ENCODE measurements around the gene PABPC1L.
A peak's percentile ranks its signal among the peaks of the same experiment; 100 is the strongest.

PABPC1L gene

GRCh38 chr20:44886266-44886651, 23.6 kb upstream of the PABPC1L start:
- H2BK15ac ChIP-seq (ENCODE audit: low read length), result no peak overlapping the region
- H2AK5ac ChIP-seq (ENCODE audit: low read depth, low read length), result no peak overlapping the region
- H2AFZ ChIP-seq (ENCODE audit: low read length), result peak overlapping the region; percentile 93
- no peak overlapping the region for H4K91ac ChIP-seq (ENCODE audit: low read depth, low read length, poor library complexity)
- H3K79me1 ChIP-seq (ENCODE audit: low read depth, low read length), result peaks cover 7% of the 10 kb centered on the region
- H3K4me1 ChIP-seq (ENCODE audit: control insufficient read depth in 2 of 2, insufficient read depth in 1 of 2, low read depth in 1 of 2, low read length in 2 of 2), result peaks cover 8 to 12% of the 10 kb centered on the region in 2 donors
- no peak overlapping the region for H3K4ac ChIP-seq (ENCODE audit: low read length)
- no peak for DNase-seq (ENCODE audit: low spot score)
- no CpG with 5 or more reads among the region's 8 CpGs for WGBS, 2 donors (ENCODE audit: extremely low coverage in 2 of 2, insufficient read length in 2 of 2, insufficient replicate concordance in 1 of 2)
- H3K9ac ChIP-seq (ENCODE audit: low read depth, low read length, poor library complexity), result peak overlapping the region; percentile 96
- H2BK12ac ChIP-seq (ENCODE audit: low read length), result no peak overlapping the region
- peak overlapping the region; percentile 78 to 98 for H3K4me3 ChIP-seq (ENCODE audit: low read length in 2 of 2)
- H3K14ac ChIP-seq (ENCODE audit: low read length), result no peak overlapping the region
- no peaks in the 10 kb centered on the region for H3K27me3 ChIP-seq (ENCODE audit: control insufficient read depth in 3 of 3, insufficient read depth in 3 of 3, low read depth in 1 of 3, low read length in 3 of 3)
- H3K27ac ChIP-seq (replicated peaks; ENCODE audit: low read length), result no peak overlapping the region
- peaks cover 0 to 1% of the 10 kb centered on the region in 2 donors for H3K9me3 ChIP-seq (replicated peaks in 1 of 2; ENCODE audit: control insufficient read depth in 2 of 2, insufficient read depth in 1 of 2, low read depth in 1 of 2, low read length in 2 of 2)
- H2BK120ac ChIP-seq (ENCODE audit: low read depth, low read length), result no peak overlapping the region
- H3K18ac ChIP-seq (ENCODE audit: low read length), result no peak overlapping the region
- H2BK5ac ChIP-seq (ENCODE audit: low read length), result peak overlapping the region; percentile 45
- peak overlapping the region; percentile 99 for H3K23ac ChIP-seq (ENCODE audit: low read depth, low read length, poor library complexity)
- H4K8ac ChIP-seq (ENCODE audit: low read depth, low read length), result no peak overlapping the region
- H3K4me2 ChIP-seq (ENCODE audit: insufficient read depth, low read length, poor library complexity, severe bottlenecking), result peak overlapping the region; percentile 75
- H3K36me3 ChIP-seq (replicated peaks in 1 of 2; ENCODE audit: control insufficient read depth in 2 of 2, insufficient read depth in 2 of 2, low read length in 2 of 2), result peaks cover 0 to 32% of the 10 kb centered on the region in 2 donors

- no peak overlapping the region for H2AK5ac ChIP-seq (ENCODE audit: low read depth, low read length)
- H3K14ac ChIP-seq (ENCODE audit: low read length), result no peak overlapping the region
- WGBS, 2 donors (ENCODE audit: extremely low coverage in 2 of 2, insufficient read length in 2 of 2, insufficient replicate concordance in 1 of 2), result no CpG with 5 or more reads among the region's 2 CpGs
- no peak overlapping the region for H3K18ac ChIP-seq (ENCODE audit: low read length)
- no peak overlapping the region for H2BK120ac ChIP-seq (ENCODE audit: low read depth, low read length)
- H2BK15ac ChIP-seq (ENCODE audit: low read length), result no peak overlapping the region
- peak overlapping the region; percentile 75 for H3K4me2 ChIP-seq (ENCODE audit: insufficient read depth, low read length, poor library complexity, severe bottlenecking)
- H4K91ac ChIP-seq (ENCODE audit: low read depth, low read length, poor library complexity), result no peak overlapping the region
- no peak overlapping the region for H2BK12ac ChIP-seq (ENCODE audit: low read length)
- peaks cover 8 to 12% of the 10 kb centered on the region in 2 donors for H3K4me1 ChIP-seq (ENCODE audit: control insufficient read depth in 2 of 2, insufficient read depth in 1 of 2, low read depth in 1 of 2, low read length in 2 of 2)
- H3K4ac ChIP-seq (ENCODE audit: low read length), result no peak overlapping the region
- peaks cover 0 to 4% of the 10 kb centered on the region in 2 donors for H3K9me3 ChIP-seq (replicated peaks in 1 of 2; ENCODE audit: control insufficient read depth in 2 of 2, insufficient read depth in 1 of 2, low read depth in 1 of 2, low read length in 2 of 2)
- no peak overlapping the region for H3K23ac ChIP-seq (ENCODE audit: low read depth, low read length, poor library complexity)
- no peaks in the 10 kb centered on the region for H3K27me3 ChIP-seq (ENCODE audit: control insufficient read depth in 3 of 3, insufficient read depth in 3 of 3, low read depth in 1 of 3, low read length in 3 of 3)
- peaks cover under 1 to 35% of the 10 kb centered on the region in 2 donors for H3K36me3 ChIP-seq (replicated peaks in 1 of 2; ENCODE audit: control insufficient read depth in 2 of 2, insufficient read depth in 2 of 2, low read length in 2 of 2)
- no peak overlapping the region for H4K8ac ChIP-seq (ENCODE audit: low read depth, low read length)
- no peak overlapping the region for H3K27ac ChIP-seq (replicated peaks; ENCODE audit: low read length)
- no peak overlapping the region for H2BK5ac ChIP-seq (ENCODE audit: low read length)
- H3K79me1 ChIP-seq (ENCODE audit: low read depth, low read length), result peaks cover 7% of the 10 kb centered on the region
- H3K9ac ChIP-seq (ENCODE audit: low read depth, low read length, poor library complexity), result no peak overlapping the region
- DNase-seq (ENCODE audit: low spot score), result no peak
- H2AFZ ChIP-seq (ENCODE audit: low read length), result no peak overlapping the region
- H3K4me3 ChIP-seq (ENCODE audit: low read length in 2 of 2), result peak overlapping the region; percentile 78 to 98
These were observed 23.0 kb upstream of the PABPC1L start for GRCh38 chr20:44886828-44887227.

GRCh38 chr20:44887466-44887865, 22.4 kb upstream of the PABPC1L start:
- WGBS, 2 donors (ENCODE audit: extremely low coverage in 2 of 2, insufficient read length in 2 of 2, insufficient replicate concordance in 1 of 2), result no CpG with 5 or more reads among the region's 4 CpGs
- H3K23ac ChIP-seq (ENCODE audit: low read depth, low read length, poor library complexity), result no peak overlapping the region
- no peak overlapping the region for H3K9ac ChIP-seq (ENCODE audit: low read depth, low read length, poor library complexity)
- no peak overlapping the region for H2BK120ac ChIP-seq (ENCODE audit: low read depth, low read length)
- no peak for DNase-seq (ENCODE audit: low spot score)
- H3K14ac ChIP-seq (ENCODE audit: low read length), result no peak overlapping the region
- H3K4ac ChIP-seq (ENCODE audit: low read length), result no peak overlapping the region
- no peak overlapping the region for H3K4me2 ChIP-seq (ENCODE audit: insufficient read depth, low read length, poor library complexity, severe bottlenecking)
- H3K36me3 ChIP-seq (replicated peaks in 1 of 2; ENCODE audit: control insufficient read depth in 2 of 2, insufficient read depth in 2 of 2, low read length in 2 of 2), result peaks cover 2 to 42% of the 10 kb centered on the region in 2 donors
- no peak overlapping the region for H2BK15ac ChIP-seq (ENCODE audit: low read length)
- H4K8ac ChIP-seq (ENCODE audit: low read depth, low read length), result no peak overlapping the region
- H4K91ac ChIP-seq (ENCODE audit: low read depth, low read length, poor library complexity), result no peak overlapping the region
- H3K4me3 ChIP-seq (ENCODE audit: low read length in 2 of 2), result peak overlapping the region in 1 of 2 donors; percentile 78
- no peak overlapping the region for H2AK5ac ChIP-seq (ENCODE audit: low read depth, low read length)
- H3K79me1 ChIP-seq (ENCODE audit: low read depth, low read length), result peaks cover 7% of the 10 kb centered on the region
- peaks cover 8 to 12% of the 10 kb centered on the region in 2 donors for H3K4me1 ChIP-seq (ENCODE audit: control insufficient read depth in 2 of 2, insufficient read depth in 1 of 2, low read depth in 1 of 2, low read length in 2 of 2)
- H3K9me3 ChIP-seq (replicated peaks in 1 of 2; ENCODE audit: control insufficient read depth in 2 of 2, insufficient read depth in 1 of 2, low read depth in 1 of 2, low read length in 2 of 2), result peaks cover 0 to 5% of the 10 kb centered on the region in 2 donors
- H2AFZ ChIP-seq (ENCODE audit: low read length), result no peak overlapping the region
- H2BK5ac ChIP-seq (ENCODE audit: low read length), result no peak overlapping the region
- no peaks in the 10 kb centered on the region for H3K27me3 ChIP-seq (ENCODE audit: control insufficient read depth in 3 of 3, insufficient read depth in 3 of 3, low read depth in 1 of 3, low read length in 3 of 3)
- H3K18ac ChIP-seq (ENCODE audit: low read length), result no peak overlapping the region
- H3K27ac ChIP-seq (replicated peaks; ENCODE audit: low read length), result no peak overlapping the region
- no peak overlapping the region for H2BK12ac ChIP-seq (ENCODE audit: low read length)

- Histone ChIP-seq H3K79me1 (ENCODE audit: low read depth, low read length) (peaks cover 7% of the 10 kb centered on the region), H3K23ac (ENCODE audit: low read depth, low read length, poor library complexity) (no peak overlapping the region), H2BK120ac (ENCODE audit: low read depth, low read length) (no peak overlapping the region), H3K9ac (ENCODE audit: low read depth, low read length, poor library complexity) (no peak overlapping the region), H3K4ac (ENCODE audit: low read length) (no peak overlapping the region), H2BK12ac (ENCODE audit: low read length) (no peak overlapping the region), H4K91ac (ENCODE audit: low read depth, low read length, poor library complexity) (no peak overlapping the region), H2BK5ac (ENCODE audit: low read length) (no peak overlapping the region), H3K27me3 (ENCODE audit: control insufficient read depth in 3 of 3, insufficient read depth in 3 of 3, low read depth in 1 of 3, low read length in 3 of 3) (no peaks in the 10 kb centered on the region), H2BK15ac (ENCODE audit: low read length) (no peak overlapping the region), H2AFZ (ENCODE audit: low read length) (no peak overlapping the region), H3K4me1 (ENCODE audit: control insufficient read depth in 2 of 2, insufficient read depth in 1 of 2, low read depth in 1 of 2, low read length in 2 of 2) (peaks cover 8 to 12% of the 10 kb centered on the region in 2 donors), H3K14ac (ENCODE audit: low read length) (no peak overlapping the region), H3K4me3 (ENCODE audit: low read length in 2 of 2) (no peak overlapping the region), H3K18ac (ENCODE audit: low read length) (no peak overlapping the region), H3K4me2 (ENCODE audit: insufficient read depth, low read length, poor library complexity, severe bottlenecking) (no peak overlapping the region), H2AK5ac (ENCODE audit: low read depth, low read length) (no peak overlapping the region), H3K36me3 (replicated peaks in 1 of 2; ENCODE audit: control insufficient read depth in 2 of 2, insufficient read depth in 2 of 2, low read length in 2 of 2) (peaks cover 2 to 43% of the 10 kb centered on the region in 2 donors), H3K9me3 (replicated peaks in 1 of 2; ENCODE audit: control insufficient read depth in 2 of 2, insufficient read depth in 1 of 2, low read depth in 1 of 2, low read length in 2 of 2) (peaks cover 0 to 5% of the 10 kb centered on the region in 2 donors), H4K8ac (ENCODE audit: low read depth, low read length) (no peak overlapping the region), H3K27ac (replicated peaks; ENCODE audit: low read length) (no peak overlapping the region)
- no CpG with 5 or more reads among the region's 6 CpGs for WGBS, 2 donors (ENCODE audit: extremely low coverage in 2 of 2, insufficient read length in 2 of 2, insufficient replicate concordance in 1 of 2)
- no peak for DNase-seq (ENCODE audit: low spot score)
These were observed 21.4 kb upstream of the PABPC1L start for GRCh38 chr20:44888226-44889103.
